Measurements from ENCODE around the gene HOXA5.

Gene HOXA5

GRCh38 chr7:27185013-27185853 lies 41.8 kb upstream of the HOXA5 start, which contains the start of gene HOXA11:
Gene HOXA11 (minus strand): TSS chr7:27185232. CDS start chr7:27185144, 88 bp downstream.
- H3K27ac Mint-ChIP-seq, result peak within 1 kb of the TSS; percentile 82
- H3K4me1 Mint-ChIP-seq, result peaks cover 54% of the 10 kb centered on the region
- H3K4me3 Mint-ChIP-seq, result peak within 1 kb of the TSS; percentile 66
- H3K27me3 Mint-ChIP-seq, result peaks cover 64% of the 10 kb centered on the region
- no peaks in the 10 kb centered on the region for H3K9me3 Mint-ChIP-seq
- no peaks in the 10 kb centered on the region for H3K36me3 Mint-ChIP-seq

- peaks cover 61% of the 10 kb centered on the region for H3K27me3 Mint-ChIP-seq
- H3K4me1 Mint-ChIP-seq, result peaks cover 52% of the 10 kb centered on the region
- no peaks in the 10 kb centered on the region for H3K9me3 Mint-ChIP-seq
- H3K4me3 Mint-ChIP-seq, result peak overlapping the region; percentile 66
- peak overlapping the region; percentile 2 for H3K27ac Mint-ChIP-seq
- H3K36me3 Mint-ChIP-seq, result peaks cover 1% of the 10 kb centered on the region
These were observed 41.0 kb upstream of the HOXA5 start for GRCh38 chr7:27184337-27185012.

- H3K36me3 Mint-ChIP-seq, result peaks cover 1% of the 10 kb centered on the region
- no peaks in the 10 kb centered on the region for H3K9me3 Mint-ChIP-seq
- H3K4me3 Mint-ChIP-seq, result peak overlapping the region; percentile 66
- peaks cover 64% of the 10 kb centered on the region for H3K27me3 Mint-ChIP-seq
- H3K27ac Mint-ChIP-seq, result no peak overlapping the region
- peaks cover 49% of the 10 kb centered on the region for H3K4me1 Mint-ChIP-seq
These were observed 40.3 kb upstream of the HOXA5 start for GRCh38 chr7:27183682-27184336.

- H3K9me3 Mint-ChIP-seq, result no peaks in the 10 kb centered on the region
- peaks cover 1% of the 10 kb centered on the region for H3K36me3 Mint-ChIP-seq
- H3K4me1 Mint-ChIP-seq, result peaks cover 42% of the 10 kb centered on the region
- H3K27me3 Mint-ChIP-seq, result peaks cover 59% of the 10 kb centered on the region
- no peak overlapping the region for H3K27ac Mint-ChIP-seq
- no peak overlapping the region for H3K4me3 Mint-ChIP-seq
These were observed 39.6 kb upstream of the HOXA5 start for GRCh38 chr7:27182861-27183681.

GRCh38 chr7:27182285-27182841 lies 38.9 kb upstream of the HOXA5 start:
- Mint-ChIP-seq H3K36me3 (peaks cover 1% of the 10 kb centered on the region), H3K9me3 (no peaks in the 10 kb centered on the region), H3K27me3 (peaks cover 58% of the 10 kb centered on the region), H3K4me1 (peaks cover 35% of the 10 kb centered on the region), H3K4me3 (no peak overlapping the region), H3K27ac (no peak overlapping the region)

GRCh38 chr7:27181795-27182275 lies 38.4 kb upstream of the HOXA5 start:
- peaks cover 32% of the 10 kb centered on the region for H3K4me1 Mint-ChIP-seq

GRCh38 chr7:27180431-27181420 lies 37.2 kb upstream of the HOXA5 start:
- Mint-ChIP-seq H3K4me1 (peaks cover 22% of the 10 kb centered on the region), H3K4me3 (no peak overlapping the region), H3K36me3 (peaks cover 1% of the 10 kb centered on the region), H3K27me3 (peaks cover 51% of the 10 kb centered on the region), H3K27ac (no peak overlapping the region), H3K9me3 (no peaks in the 10 kb centered on the region)

More at GRCh38 chr7:27181795-27182275, 38.4 kb upstream of the HOXA5 start:
- Mint-ChIP-seq H3K4me3 (no peak overlapping the region), H3K9me3 (no peaks in the 10 kb centered on the region), H3K27ac (no peak overlapping the region), H3K36me3 (peaks cover 1% of the 10 kb centered on the region), H3K27me3 (peaks cover 53% of the 10 kb centered on the region)

GRCh38 chr7:27179503-27180430 lies 36.3 kb upstream of the HOXA5 start:
- peaks cover 49% of the 10 kb centered on the region for H3K27me3 Mint-ChIP-seq
- peak overlapping the region; percentile 46 for H3K4me3 Mint-ChIP-seq
- H3K36me3 Mint-ChIP-seq, result peaks cover 1% of the 10 kb centered on the region
- H3K4me1 Mint-ChIP-seq, result peaks cover 16% of the 10 kb centered on the region
- H3K27ac Mint-ChIP-seq, result peak overlapping the region; percentile 6
- H3K9me3 Mint-ChIP-seq, result no peaks in the 10 kb centered on the region

- H3K27me3 Mint-ChIP-seq, result peaks cover 51% of the 10 kb centered on the region
- H3K4me3 Mint-ChIP-seq, result no peak overlapping the region
- no peaks in the 10 kb centered on the region for H3K9me3 Mint-ChIP-seq
- peaks cover 14% of the 10 kb centered on the region for H3K4me1 Mint-ChIP-seq
- peaks cover 1% of the 10 kb centered on the region for H3K36me3 Mint-ChIP-seq
- no peak overlapping the region for H3K27ac Mint-ChIP-seq
These were observed 35.5 kb upstream of the HOXA5 start for GRCh38 chr7:27179030-27179429.

- Mint-ChIP-seq H3K4me3 (no peak overlapping the region), H3K4me1 (peaks cover 10% of the 10 kb centered on the region), H3K9me3 (no peaks in the 10 kb centered on the region), H3K27ac (peak overlapping the region; percentile 30), H3K36me3 (peaks cover 1% of the 10 kb centered on the region), H3K27me3 (peaks cover 48% of the 10 kb centered on the region)
These were observed 34.9 kb upstream of the HOXA5 start for GRCh38 chr7:27178366-27178765.

GRCh38 chr7:27177795-27178320 lies 34.4 kb upstream of the HOXA5 start:
- Mint-ChIP-seq H3K27me3 (peaks cover 48% of the 10 kb centered on the region), H3K9me3 (no peaks in the 10 kb centered on the region), H3K4me3 (no peak overlapping the region), H3K27ac (no peak overlapping the region), H3K4me1 (peaks cover 10% of the 10 kb centered on the region), H3K36me3 (peaks cover 1% of the 10 kb centered on the region)

- Mint-ChIP-seq H3K36me3 (peaks cover 1% of the 10 kb centered on the region), H3K27ac (no peak overlapping the region), H3K4me3 (no peak overlapping the region), H3K9me3 (no peaks in the 10 kb centered on the region), H3K4me1 (peaks cover 13% of the 10 kb centered on the region), H3K27me3 (peaks cover 46% of the 10 kb centered on the region)
These were observed 33.7 kb upstream of the HOXA5 start for GRCh38 chr7:27176962-27177794.

Data from activated naive CD4-positive, alpha-beta T cell treated with anti-CD3 and anti-CD28 coated beads, Interleukin-2, amount 50 U/mL, for 24 hours (primary cell).